Measurements from ENCODE around the gene ZC3H12A. TPM values are rescaled to one million over a fixed set of nuclear protein-coding genes. Genes with fewer than 3 reads are reported as not detected.

Gene ZC3H12A
- total RNA-seq, 1 experiment from 2014 or later, result 6.7 TPM

DNA sequence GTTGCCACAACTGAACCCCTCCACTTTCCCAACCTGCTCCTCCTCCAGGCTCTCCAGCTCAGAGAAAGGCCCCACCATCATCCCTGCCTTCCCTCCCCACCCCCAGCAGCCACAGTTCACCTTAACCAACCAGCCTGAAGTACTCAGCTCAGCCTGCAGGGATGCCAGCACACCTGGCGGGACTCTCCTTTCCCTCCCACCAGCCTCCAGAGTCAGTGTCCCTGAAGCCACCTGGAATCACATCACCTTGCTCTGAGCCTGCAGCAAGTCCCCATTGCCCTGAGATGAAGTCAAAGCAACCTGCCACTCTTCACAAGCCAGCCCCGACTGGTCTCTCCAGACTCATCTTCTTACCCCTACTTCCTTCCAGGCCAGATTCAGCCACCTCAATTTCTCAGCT lies 26.2 kb upstream of the ZC3H12A start:
- Histone ChIP-seq H2BK5ac (ENCODE audit: insufficient read length, low read length) (no peak overlapping the region), H3K79me1 (ENCODE audit: insufficient read depth, low read depth, low read length, poor library complexity, severe bottlenecking) (no peaks in the 10 kb centered on the region), H4K5ac (ENCODE audit: insufficient read length, low read depth, low read length) (no peak overlapping the region), H3K27me3 (ENCODE audit: insufficient read depth, low read length) (no peaks in the 10 kb centered on the region), H2AK5ac (ENCODE audit: insufficient read length, low read length) (no peak overlapping the region), H2BK20ac (ENCODE audit: low read depth, low read length, poor library complexity, severe bottlenecking) (no peak overlapping the region), H3K56ac (ENCODE audit: insufficient read length, low read depth, low read length) (no peak overlapping the region), H3T11ph (ENCODE audit: low read length) (no peak overlapping the region), H3K27ac (ENCODE audit: insufficient read length, low read depth, low read length) (no peak overlapping the region), H3K9ac (ENCODE audit: extremely low read depth, insufficient read length, low read length) (no peak overlapping the region), H3K18ac (ENCODE audit: insufficient read length, low read depth, low read length) (no peak overlapping the region), H2BK15ac (ENCODE audit: low read depth, low read length) (no peak overlapping the region), H3K14ac (ENCODE audit: insufficient read depth, low read length) (no peak overlapping the region), H3K79me2 (ENCODE audit: insufficient read depth, low read length) (no peaks in the 10 kb centered on the region), H3K23me2 (ENCODE audit: insufficient read length, low read depth, low read length, poor library complexity, severe bottlenecking) (no peaks in the 10 kb centered on the region), H4K20me1 (ENCODE audit: control insufficient read depth, insufficient read depth, insufficient read length) (no peaks in the 10 kb centered on the region), H3K4me2 (ENCODE audit: insufficient read depth, insufficient read length, low read length) (peak overlapping the region; percentile 10), H3K23ac (ENCODE audit: insufficient read length, low read depth, low read length) (no peak overlapping the region), H4K8ac (replicated peaks; ENCODE audit: insufficient read length, low read depth, low read length) (no peak overlapping the region), H2BK120ac (ENCODE audit: low read depth, low read length, poor library complexity, severe bottlenecking) (no peak overlapping the region), H3K9me3 (ENCODE audit: control insufficient read depth, low read depth, low read length) (no peaks in the 10 kb centered on the region), H3K4me1 (ENCODE audit: insufficient read depth, low read length) (peaks cover 13% of the 10 kb centered on the region; the same call in 1 of the 2 replicates), H2AFZ (ENCODE audit: low read length) (no peak overlapping the region), H2BK12ac (ENCODE audit: insufficient read length, low read depth, low read length) (no peak overlapping the region), H3K4ac (ENCODE audit: low read depth, low read length) (no peak overlapping the region), H4K91ac (ENCODE audit: insufficient read length, low read depth, low read length) (no peak overlapping the region)
- peaks cover 34 to 45% of the 10 kb centered on the region in 2 experiments for H3K4me1 Mint-ChIP-seq
- peak overlapping the region in 1 of 2 experiments; percentile 41; a peak in 1 of 5 replicates for H3K4me3 Mint-ChIP-seq
- no peaks in the 10 kb centered on the region for H3K36me3 Mint-ChIP-seq (ENCODE audit: insufficient read depth in 1 of 3, low read depth in 3 of 3)
- TF ChIP-seq, protein P1, sequence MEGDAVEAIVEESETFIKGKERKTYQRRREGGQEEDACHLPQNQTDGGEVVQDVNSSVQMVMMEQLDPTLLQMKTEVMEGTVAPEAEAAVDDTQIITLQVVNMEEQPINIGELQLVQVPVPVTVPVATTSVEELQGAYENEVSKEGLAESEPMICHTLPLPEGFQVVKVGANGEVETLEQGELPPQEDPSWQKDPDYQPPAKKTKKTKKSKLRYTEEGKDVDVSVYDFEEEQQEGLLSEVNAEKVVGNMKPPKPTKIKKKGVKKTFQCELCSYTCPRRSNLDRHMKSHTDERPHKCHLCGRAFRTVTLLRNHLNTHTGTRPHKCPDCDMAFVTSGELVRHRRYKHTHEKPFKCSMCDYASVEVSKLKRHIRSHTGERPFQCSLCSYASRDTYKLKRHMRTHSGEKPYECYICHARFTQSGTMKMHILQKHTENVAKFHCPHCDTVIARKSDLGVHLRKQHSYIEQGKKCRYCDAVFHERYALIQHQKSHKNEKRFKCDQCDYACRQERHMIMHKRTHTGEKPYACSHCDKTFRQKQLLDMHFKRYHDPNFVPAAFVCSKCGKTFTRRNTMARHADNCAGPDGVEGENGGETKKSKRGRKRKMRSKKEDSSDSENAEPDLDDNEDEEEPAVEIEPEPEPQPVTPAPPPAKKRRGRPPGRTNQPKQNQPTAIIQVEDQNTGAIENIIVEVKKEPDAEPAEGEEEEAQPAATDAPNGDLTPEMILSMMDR (conservative IDR thresholded peaks at IDR 0.05), result peak; percentile 47; the same call in 2 of the 3 replicates
- H3K9me3 Mint-ChIP-seq, result no peaks in the 10 kb centered on the region; a peak in 1 of 5 replicates
- H3K27me3 Mint-ChIP-seq (ENCODE audit: low read depth), result peaks cover 16% of the 10 kb centered on the region
- DNase-seq, result peak; percentile 68
- no peak overlapping the region for H3K27ac Mint-ChIP-seq
- WGBS (ENCODE audit: extremely low coverage, insufficient read length, low lambda C conversion rate), result no CpG with 5 or more reads among the region's 2 CpGs

All from H9 (cell line).